GM18499 (cell line): ENCODE results near the gene RAPGEF3.
A peak's percentile ranks its signal among the peaks of the same experiment; 100 is the strongest.

Experiments used
- ATAC-seq: cut with Tn5 transposase; IDR thresholded peaks from one replicate; pipeline ENCODE4 v1.9.1; 2021; ENCODE audit warnings: moderate number of reproducible peaks; ENCODE audit not compliant: insufficient read depth, unreplicated experiment

RAPGEF3 gene, protein sequence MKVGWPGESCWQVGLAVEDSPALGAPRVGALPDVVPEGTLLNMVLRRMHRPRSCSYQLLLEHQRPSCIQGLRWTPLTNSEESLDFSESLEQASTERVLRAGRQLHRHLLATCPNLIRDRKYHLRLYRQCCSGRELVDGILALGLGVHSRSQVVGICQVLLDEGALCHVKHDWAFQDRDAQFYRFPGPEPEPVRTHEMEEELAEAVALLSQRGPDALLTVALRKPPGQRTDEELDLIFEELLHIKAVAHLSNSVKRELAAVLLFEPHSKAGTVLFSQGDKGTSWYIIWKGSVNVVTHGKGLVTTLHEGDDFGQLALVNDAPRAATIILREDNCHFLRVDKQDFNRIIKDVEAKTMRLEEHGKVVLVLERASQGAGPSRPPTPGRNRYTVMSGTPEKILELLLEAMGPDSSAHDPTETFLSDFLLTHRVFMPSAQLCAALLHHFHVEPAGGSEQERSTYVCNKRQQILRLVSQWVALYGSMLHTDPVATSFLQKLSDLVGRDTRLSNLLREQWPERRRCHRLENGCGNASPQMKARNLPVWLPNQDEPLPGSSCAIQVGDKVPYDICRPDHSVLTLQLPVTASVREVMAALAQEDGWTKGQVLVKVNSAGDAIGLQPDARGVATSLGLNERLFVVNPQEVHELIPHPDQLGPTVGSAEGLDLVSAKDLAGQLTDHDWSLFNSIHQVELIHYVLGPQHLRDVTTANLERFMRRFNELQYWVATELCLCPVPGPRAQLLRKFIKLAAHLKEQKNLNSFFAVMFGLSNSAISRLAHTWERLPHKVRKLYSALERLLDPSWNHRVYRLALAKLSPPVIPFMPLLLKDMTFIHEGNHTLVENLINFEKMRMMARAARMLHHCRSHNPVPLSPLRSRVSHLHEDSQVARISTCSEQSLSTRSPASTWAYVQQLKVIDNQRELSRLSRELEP

DNA sequence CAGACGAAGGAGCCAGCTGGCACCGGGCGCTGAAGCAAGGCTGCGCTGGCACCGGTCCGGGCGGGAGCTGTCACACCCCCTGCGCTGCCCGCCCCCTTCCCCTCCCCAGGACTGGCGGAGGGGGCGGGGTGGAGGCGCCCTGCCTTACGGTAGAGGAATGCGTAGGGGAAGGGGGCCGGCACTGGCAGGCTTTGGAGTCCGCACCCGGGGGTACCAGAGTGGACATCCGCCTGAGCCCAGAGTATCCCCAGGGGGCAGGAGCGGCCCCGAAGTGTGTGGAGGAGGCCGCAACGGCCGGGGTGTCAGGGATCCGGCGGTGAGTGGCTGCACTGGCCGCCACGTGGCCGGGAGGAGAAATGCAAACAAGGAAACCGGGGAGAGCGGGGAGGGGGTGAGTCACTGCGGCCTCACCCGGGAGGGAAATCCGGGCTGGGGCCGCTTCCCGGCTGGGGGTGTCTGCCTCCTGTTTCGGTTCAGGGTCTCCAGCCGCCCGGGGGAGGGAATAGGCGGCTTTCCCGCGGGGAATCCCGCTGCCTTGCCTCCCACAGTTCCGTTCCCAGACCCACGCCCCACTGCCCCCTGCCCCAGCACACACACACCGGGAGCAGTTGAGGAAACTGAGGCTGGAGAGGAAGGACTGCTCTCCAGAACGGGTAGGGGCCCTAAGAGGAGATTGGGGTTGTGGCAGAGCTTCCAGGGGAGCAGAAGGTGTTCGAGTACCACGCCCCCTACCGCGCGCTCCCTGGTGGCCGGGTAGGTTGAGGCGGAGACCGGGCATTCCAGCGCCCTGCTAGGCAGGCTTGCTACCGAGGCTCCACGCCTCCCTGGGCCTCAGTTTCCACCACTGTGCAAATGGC lies at the start of gene RAPGEF3:
RAPGEF3 (minus strand) TSS at position 47 of the 857 bp plus-strand sequence. CDS start 324 bp downstream, outside the sequence.
- no peak for ATAC-seq

DNA sequence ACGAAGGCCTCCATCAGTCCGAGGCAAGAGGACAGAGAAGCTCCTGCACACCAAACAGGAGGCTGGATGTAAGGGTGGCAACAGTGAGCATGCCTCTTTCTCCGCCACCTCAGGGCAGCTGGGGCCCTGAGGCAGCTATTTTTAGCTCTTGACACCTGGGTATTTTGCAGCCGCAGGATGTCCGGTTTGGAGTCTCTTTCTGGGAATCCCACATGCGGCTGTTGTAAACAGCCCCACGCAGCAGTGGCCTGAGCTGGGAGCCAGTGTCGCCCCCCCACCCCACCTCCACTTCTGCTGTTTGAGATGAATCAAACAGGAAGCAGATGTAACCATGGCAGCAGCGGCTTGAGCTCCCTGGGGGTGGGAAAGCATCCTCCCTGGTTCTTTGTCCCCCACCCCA lies 49.4 kb upstream of the RAPGEF3 start:
- ATAC-seq: peak; percentile 38

DNA sequence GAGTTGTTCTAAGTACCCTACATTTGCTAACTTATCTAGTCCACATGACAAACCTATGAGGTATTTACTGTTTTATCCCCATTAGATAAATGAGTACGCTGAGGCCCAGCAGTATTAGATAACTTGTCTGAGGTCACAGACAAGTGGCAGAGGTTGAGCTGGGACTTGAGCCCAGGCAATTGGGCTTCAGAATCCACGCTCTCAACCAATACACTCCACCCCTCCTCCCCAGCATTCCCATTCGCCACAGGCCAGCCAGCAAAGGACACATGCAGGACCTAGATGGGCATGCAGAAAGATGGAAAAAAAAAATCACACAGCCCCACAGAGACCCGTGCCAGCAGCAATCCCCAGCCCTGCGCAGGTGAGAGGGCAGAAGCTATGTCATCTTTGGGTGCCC lies 48.7 kb upstream of the RAPGEF3 start:
- no peak for ATAC-seq

- no peak for ATAC-seq
Measured at GRCh38 chr12:47805417-47805816, 46.7 kb upstream of the RAPGEF3 start.

GRCh38 chr12:47804171-47804570 lies 45.5 kb upstream of the RAPGEF3 start:
- ATAC-seq: no peak

DNA sequence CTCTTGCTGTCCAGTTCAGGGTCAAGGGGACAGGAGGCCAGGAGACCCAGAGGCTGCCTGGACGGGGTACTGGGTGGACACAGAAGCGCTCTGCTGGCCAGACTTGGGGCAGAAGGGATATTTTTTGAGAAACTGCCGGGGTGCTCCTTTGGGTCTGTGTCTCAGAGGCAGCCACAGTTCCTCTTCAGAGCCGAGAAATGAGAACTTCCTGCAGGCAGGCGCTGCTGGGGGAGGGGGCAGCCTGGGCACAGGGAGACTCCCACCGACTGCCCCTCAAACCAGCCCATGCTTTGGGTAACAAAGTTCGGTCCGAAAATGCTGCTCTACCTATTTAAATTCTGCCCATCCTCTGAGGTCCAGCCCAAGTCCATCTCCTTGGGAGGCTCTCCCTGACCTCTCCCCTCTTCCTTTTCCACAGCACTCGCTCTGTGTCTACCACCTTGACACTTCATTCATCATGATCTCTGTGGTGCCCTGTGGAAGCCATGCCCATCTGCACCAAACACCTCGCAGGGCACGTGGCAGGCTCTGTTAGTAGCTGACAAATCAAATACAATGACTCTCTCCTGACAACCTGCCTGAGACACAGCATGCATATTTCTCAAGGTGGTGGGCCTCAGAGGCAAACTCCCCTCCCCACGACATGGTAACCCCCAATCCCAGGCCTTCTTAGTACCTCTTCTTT lies 44.7 kb upstream of the RAPGEF3 start:
- ATAC-seq: no peak

DNA sequence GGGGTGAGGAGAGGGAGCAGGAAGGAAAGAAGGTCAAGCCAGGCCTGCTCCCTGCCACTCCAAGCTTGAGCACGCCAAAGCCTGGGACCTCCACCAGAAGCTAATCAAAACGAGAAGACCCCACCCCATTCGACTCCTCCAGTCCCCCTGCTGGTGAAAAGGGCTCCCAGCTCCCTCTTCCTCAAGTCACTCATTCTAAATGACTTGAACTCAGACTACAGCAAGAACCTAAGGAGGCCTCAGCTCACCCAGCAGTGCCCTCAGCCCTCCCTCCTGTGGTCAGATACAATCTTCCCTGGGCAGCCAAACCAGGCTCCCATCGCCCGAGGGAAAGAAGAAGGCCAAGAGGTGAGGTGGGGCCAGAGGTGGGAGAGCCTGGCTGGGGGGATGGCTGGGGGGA lies 43.6 kb upstream of the RAPGEF3 start:
- no peak for ATAC-seq

GRCh38 chr12:47801904-47802246 lies 43.2 kb upstream of the RAPGEF3 start:
- ATAC-seq: no peak

GRCh38 chr12:47801170-47801903 lies 42.7 kb upstream of the RAPGEF3 start:
- ATAC-seq: no peak

GRCh38 chr12:47800582-47800981 lies 41.9 kb upstream of the RAPGEF3 start:
- no peak for ATAC-seq

DNA sequence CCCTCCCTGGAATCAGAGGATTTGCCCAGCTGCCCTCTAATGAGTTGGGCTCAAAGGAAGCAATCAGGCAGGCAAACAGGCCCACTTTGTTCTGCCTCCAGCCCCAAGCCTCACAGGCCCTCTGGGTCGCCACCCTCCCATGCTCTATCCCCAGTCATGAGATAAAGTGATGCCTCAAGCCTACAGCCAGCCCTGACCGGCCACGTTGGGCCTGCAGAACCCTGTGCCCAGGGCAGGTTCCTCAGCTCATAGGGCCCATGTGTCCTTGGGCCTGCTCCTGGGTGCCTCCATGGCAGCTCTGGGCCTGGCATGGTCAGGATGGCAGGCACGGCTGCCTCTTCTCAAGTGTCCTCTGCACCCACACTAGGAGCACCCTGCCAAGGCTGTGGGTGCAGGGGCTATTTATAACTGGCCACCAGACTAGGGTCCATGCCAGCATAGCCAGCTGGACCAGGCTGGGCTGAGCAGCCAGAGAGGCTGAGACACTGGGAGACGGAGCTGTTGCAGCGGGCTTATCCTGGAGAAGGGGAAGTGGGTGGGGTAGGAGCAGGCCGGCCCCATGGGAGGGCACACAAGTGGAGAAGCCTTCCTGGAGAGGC lies 40.8 kb upstream of the RAPGEF3 start:
- no peak for ATAC-seq

DNA sequence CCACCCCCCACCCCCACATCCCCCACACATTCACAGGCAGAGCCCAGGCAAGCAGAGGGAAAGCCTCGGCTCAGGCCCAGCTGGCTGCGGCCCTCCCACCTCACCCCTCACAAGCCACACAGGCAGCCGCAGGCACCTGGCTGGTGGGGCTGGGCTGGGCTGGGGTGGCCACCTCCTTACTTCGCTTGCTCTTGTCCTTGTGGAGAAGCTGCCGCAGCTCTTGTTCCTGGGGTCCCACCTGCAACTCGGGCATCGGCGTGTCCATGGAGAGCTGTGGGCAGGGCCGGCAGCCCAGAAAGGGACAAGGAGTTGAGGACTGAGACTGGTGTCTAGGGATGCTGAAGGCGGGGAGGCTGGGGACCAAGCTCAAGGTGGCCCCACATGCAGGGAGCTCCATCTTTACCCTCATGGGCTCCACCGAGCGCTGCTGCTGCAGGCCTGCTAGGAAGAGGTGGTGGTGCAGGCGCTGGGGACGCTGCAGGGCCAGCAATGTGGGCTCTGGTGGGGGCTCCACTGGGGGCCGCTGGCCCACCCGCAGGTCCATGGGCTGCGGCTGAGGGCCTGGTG lies 39.8 kb upstream of the RAPGEF3 start:
- ATAC-seq: no peak

- ATAC-seq: no peak
Measured at GRCh38 chr12:47797441-47797840, 38.8 kb upstream of the RAPGEF3 start.

DNA sequence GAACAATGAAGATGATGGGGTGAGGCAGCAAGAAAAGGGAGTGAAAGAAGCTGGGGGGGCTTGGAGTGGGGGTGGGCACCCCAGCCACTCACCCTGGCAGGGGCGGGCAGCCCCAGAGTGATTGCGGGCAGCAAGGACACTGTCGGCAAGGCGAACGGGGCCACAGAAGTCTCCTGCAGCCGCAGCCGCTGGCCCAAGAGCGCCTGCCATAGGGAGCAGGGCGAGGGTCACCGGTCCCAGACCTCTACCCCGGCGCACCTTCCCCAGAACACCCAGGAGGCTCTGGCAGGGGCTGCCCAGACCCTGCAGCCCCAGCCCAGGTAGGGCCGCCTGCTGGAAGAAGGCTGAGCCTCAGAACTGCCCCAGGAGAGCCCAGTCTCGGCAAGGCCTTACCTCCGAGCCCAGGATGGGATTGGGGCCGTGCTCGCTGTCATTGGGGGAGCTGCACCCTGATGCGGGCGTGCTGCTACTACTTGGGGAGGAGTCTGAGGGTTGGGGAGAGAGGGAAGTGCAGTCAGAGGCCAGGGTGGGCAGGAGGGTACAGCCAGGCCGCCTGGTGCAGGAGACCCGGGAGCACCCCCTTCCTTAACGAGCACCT lies 37.2 kb upstream of the RAPGEF3 start:
- no peak for ATAC-seq

GRCh38 chr12:47795121-47795813 lies 36.6 kb upstream of the RAPGEF3 start:
- ATAC-seq: no peak

DNA sequence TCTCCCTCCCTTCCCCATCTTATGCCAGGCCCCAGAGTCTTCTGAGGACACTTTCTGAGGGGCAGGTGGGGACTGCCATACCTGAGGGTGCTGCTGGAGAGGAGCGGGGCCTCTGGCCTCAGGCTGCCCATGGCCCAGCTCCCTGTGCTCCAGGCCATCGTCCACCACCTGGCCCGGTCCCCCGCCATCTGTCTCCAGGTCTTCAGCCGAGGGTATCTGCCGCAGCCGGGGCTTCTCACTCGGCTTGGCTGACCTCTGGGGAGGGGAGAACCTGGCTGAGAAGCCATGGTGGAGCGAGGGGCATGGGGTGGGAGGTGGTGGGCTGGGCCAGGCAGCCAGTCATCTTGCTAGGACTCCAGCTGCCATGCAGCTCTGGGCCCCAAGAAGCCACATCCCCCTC lies 36.0 kb upstream of the RAPGEF3 start:
- ATAC-seq: no peak

DNA sequence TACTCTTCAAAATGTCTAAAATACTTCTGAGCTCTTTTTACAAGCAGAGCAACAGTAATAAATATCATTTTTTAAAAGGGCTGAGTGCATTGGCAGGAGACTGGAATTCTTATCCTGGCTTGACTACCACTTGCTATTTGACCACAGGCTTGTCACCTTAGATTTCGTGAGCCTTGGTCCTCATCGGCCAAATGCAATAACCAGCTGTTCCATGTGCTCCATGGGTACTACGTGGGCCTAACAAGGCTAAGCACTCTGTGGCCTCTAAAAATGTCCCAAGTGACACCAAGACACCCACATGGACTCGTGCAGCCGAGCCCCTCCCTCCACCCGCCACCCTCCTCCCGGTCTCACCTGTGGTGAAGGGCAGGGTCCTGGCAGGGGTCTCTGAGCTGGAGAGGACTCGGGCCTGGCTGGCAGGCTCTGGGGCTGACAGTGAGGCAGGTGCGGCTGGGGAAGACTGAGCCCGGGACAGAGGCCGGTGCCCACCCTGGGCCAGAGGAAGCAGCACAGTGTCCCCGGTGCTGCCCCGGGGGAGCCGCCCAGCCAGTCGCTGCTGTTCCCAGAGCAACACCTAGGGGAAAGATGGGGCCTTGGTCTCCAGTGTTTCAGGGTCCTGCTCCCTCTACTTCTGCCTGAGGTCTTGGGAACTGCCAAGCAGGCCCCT lies 34.5 kb upstream of the RAPGEF3 start:
- no peak for ATAC-seq
